DOHH2 (cell line): ENCODE results near the gene FAM217B.

Experiments
- H3F3A ChIP-seq: fragments of 200-600 bp; sonication (generic), shearing (Covaris generic); 2 replicates; pipeline ENCODE4 v1.6.0; 2016; ENCODE audit warnings: antibody characterized with exemption, mild to moderate bottlenecking; ENCODE audit not compliant: control insufficient read depth, insufficient read depth
- H3K27ac ChIP-seq: fragments of 200-600 bp; sonication (generic); 2 replicates; pipeline ENCODE4 v1.5.1; 2014; ENCODE audit warnings: low read depth, mild to moderate bottlenecking, low read length, moderate library complexity
- H3K27me3 ChIP-seq: fragments of 200-600 bp; sonication (generic); 2 replicates; pipeline ENCODE4 v1.6.1; 2014; ENCODE audit warnings: mild to moderate bottlenecking, low read length, mixed read lengths; ENCODE audit not compliant: control insufficient read depth
- H3K36me3 ChIP-seq: fragments of 200-600 bp; sonication (generic); 2 replicates; pipeline ENCODE4 v1.6.1; 2014; ENCODE audit warnings: mild to moderate bottlenecking, low read length, moderate library complexity, mixed read lengths; ENCODE audit not compliant: control insufficient read depth
- H3K4me1 ChIP-seq: fragments of 200-600 bp; sonication (generic); 2 replicates; pipeline ENCODE4 v1.6.1; 2014; ENCODE audit warnings: mild to moderate bottlenecking, low read length, mixed read lengths; ENCODE audit not compliant: control insufficient read depth
- H3K4me2 ChIP-seq: fragments of 200-600 bp; sonication (generic); 2 replicates; pipeline ENCODE4 v1.6.0; 2014; ENCODE audit warnings: mild to moderate bottlenecking, low read length, moderate library complexity
- H3K4me3 ChIP-seq: fragments of 200-600 bp; sonication (generic); 2 replicates; pipeline ENCODE4 v1.5.1; 2014; ENCODE audit warnings: mild to moderate bottlenecking, low read length, mixed read lengths
- H3K79me2 ChIP-seq: fragments of 200-600 bp; sonication (generic); 2 replicates; pipeline ENCODE4 v1.6.1; 2014; ENCODE audit warnings: mild to moderate bottlenecking, low read length, mixed read lengths; ENCODE audit not compliant: control insufficient read depth
- H3K9me2 ChIP-seq: fragments of 200-600 bp; sonication (generic); replicated peaks from 2 replicates; pipeline ENCODE4 v1.6.1; 2014; ENCODE audit warnings: mild to moderate bottlenecking, low read length, mixed read lengths; ENCODE audit not compliant: control insufficient read depth
- H3K9me3 ChIP-seq: fragments of 200-600 bp; sonication (generic); 2 replicates; pipeline ENCODE4 v1.6.1; 2014; ENCODE audit warnings: antibody characterized with exemption, low read length, mixed read lengths; ENCODE audit not compliant: control insufficient read depth, insufficient read depth
- H4K20me1 ChIP-seq: fragments of 200-600 bp; sonication (generic); 2 replicates; pipeline ENCODE4 v1.6.0; 2014; ENCODE audit warnings: low read depth, mild to moderate bottlenecking, antibody characterized with exemption, low read length, moderate library complexity; ENCODE audit not compliant: control insufficient read depth, insufficient read depth
- CTCF ChIP-seq: fragments of 200-600 bp; sonication (generic); IDR thresholded peaks from one replicate; pipeline ENCODE4 v1.5.1; 2014; ENCODE audit warnings: antibody characterized with exemption, mild to moderate bottlenecking, low read depth, low read length; ENCODE audit not compliant: poor library complexity, severe bottlenecking
- EZH2phosphoT487 ChIP-seq: fragments of 200-600 bp; sonication (generic); IDR thresholded peaks from 2 replicates; pipeline ENCODE4 v1.6.1; 2017; ENCODE audit warnings: borderline replicate concordance, mild to moderate bottlenecking, antibody characterized with exemption, low read length, moderate library complexity, mixed read lengths

Gene FAM217B

GRCh38 chr20:59958626-59959025, 18.4 kb downstream of the FAM217B start:
- Histone ChIP-seq H3K79me2 (no peaks in the 10 kb centered on the region), H3F3A (no peaks in the 10 kb centered on the region), H3K9me3 (no peaks in the 10 kb centered on the region), H3K27ac (no peak overlapping the region), H3K27me3 (0 out of 2 replicates have a peak, but pooled peaks cover 5% of the 10 kb centered on the region), H3K9me2 (no peaks in the 10 kb centered on the region), H3K4me1 (no peaks in the 10 kb centered on the region), H3K4me2 (no peak overlapping the region), H4K20me1 (no peaks in the 10 kb centered on the region), H3K36me3 (no peaks in the 10 kb centered on the region), H3K4me3 (no peak overlapping the region)
- TF ChIP-seq CTCF: no peak
- no peak for TF ChIP-seq EZH2phosphoT487

GRCh38 chr20:59961423-59961822, 21.2 kb downstream of the FAM217B start:
- no peaks in the 10 kb centered on the region for H3F3A ChIP-seq
- no peaks in the 10 kb centered on the region for H3K9me2 ChIP-seq
- no peak overlapping the region for H3K4me2 ChIP-seq
- no peak overlapping the region for H3K4me3 ChIP-seq
- no peaks in the 10 kb centered on the region for H3K79me2 ChIP-seq
- H4K20me1 ChIP-seq: no peaks in the 10 kb centered on the region
- TF ChIP-seq EZH2phosphoT487 (no peak), CTCF (no peak)
- H3K4me1 ChIP-seq: no peaks in the 10 kb centered on the region
- no peaks in the 10 kb centered on the region for H3K36me3 ChIP-seq
- 0 out of 2 replicates have a peak, but pooled peaks cover 5% of the 10 kb centered on the region for H3K27me3 ChIP-seq
- H3K27ac ChIP-seq: no peak overlapping the region
- no peaks in the 10 kb centered on the region for H3K9me3 ChIP-seq

- Histone ChIP-seq H3K4me3 (no peak overlapping the region), H3K36me3 (no peaks in the 10 kb centered on the region), H3K9me3 (no peaks in the 10 kb centered on the region), H3K79me2 (no peaks in the 10 kb centered on the region), H3K27ac (no peak overlapping the region), H3K27me3 (0 out of 2 replicates have a peak, but pooled peaks cover 5% of the 10 kb centered on the region), H3F3A (no peaks in the 10 kb centered on the region), H3K4me2 (no peak overlapping the region), H3K9me2 (no peaks in the 10 kb centered on the region), H3K4me1 (no peaks in the 10 kb centered on the region), H4K20me1 (no peaks in the 10 kb centered on the region)
- TF ChIP-seq CTCF: no peak
- no peak for TF ChIP-seq EZH2phosphoT487
Measured at GRCh38 chr20:59962155-59962554, 22.0 kb downstream of the FAM217B start.
